Calu3 (cell line): ENCODE results near the gene TESK2. TPM values are rescaled to one million over a fixed set of nuclear protein-coding genes. Genes with fewer than 3 reads are reported as not detected.
"Not testable (repeated sequence)": the region's sequence is repeated elsewhere in the genome, so short reads cannot be mapped to it uniquely, and the experiment has no call there.

Experiments used
- BruUV-seq: library from RNA; stranded (reverse); fragments of 400-500 nt; replicated peaks from 2 replicates; lab custom pipeline; 2021; lab: Mats Ljungman, UMichigan
- CTCF ChIA-PET: fragments of 300-600 bp; sonication (Branson Sonifier 250); formaldehyde crosslinking; loops from one replicate; lab custom pipeline; 2022; ENCODE audit warnings: antibody characterized with exemption; lab: Charles Lee
- DNase-seq: peaks from one replicate; pipeline ENCODE4 v3.0.0; 2022
- H3K27ac Mint-ChIP-seq: one replicate; pipeline ENCODE4 v1.8.0; 2022; ENCODE audit warnings: mixed read lengths; ENCODE audit not compliant: unreplicated experiment
- H3K27me3 Mint-ChIP-seq: one replicate; pipeline ENCODE4 v1.8.0; 2022; ENCODE audit warnings: mixed read lengths; ENCODE audit not compliant: unreplicated experiment
- H3K36me3 Mint-ChIP-seq: one replicate; pipeline ENCODE4 v1.8.0; 2022; ENCODE audit warnings: mild to moderate bottlenecking, moderate library complexity, mixed read lengths; ENCODE audit not compliant: insufficient read depth, unreplicated experiment
- H3K4me1 Mint-ChIP-seq: one replicate; pipeline ENCODE4 v1.8.0; 2022; ENCODE audit warnings: mild to moderate bottlenecking, low read depth, mixed read lengths; ENCODE audit not compliant: unreplicated experiment
- H3K4me3 Mint-ChIP-seq: one replicate; pipeline ENCODE4 v1.8.0; 2022; ENCODE audit warnings: mild to moderate bottlenecking, low read depth, moderate library complexity, mixed read lengths; ENCODE audit not compliant: unreplicated experiment
- H3K9me3 Mint-ChIP-seq: one replicate; pipeline ENCODE4 v1.8.0; 2022; ENCODE audit warnings: low read depth, mixed read lengths; ENCODE audit not compliant: unreplicated experiment
- CTCF ChIP-seq: fragments of 200-600 bp; IDR thresholded peaks from one replicate; pipeline ENCODE4 v1.8.0; 2022; ENCODE audit warnings: antibody characterized with exemption; ENCODE audit not compliant: unreplicated experiment
- intact Hi-C: fragments of 100-400 bp; cut with micrococcal nuclease; formaldehyde crosslinking; loops from one replicate; pipeline ENCODE4 v1.10.0; 2022; ENCODE audit not compliant: unreplicated experiment
- total RNA-seq: library from RNA; stranded (reverse); gene quantifications from 2 replicates; pipeline ENCODE4 v1.2.3, GENCODE V29; 2022

TESK2 gene
- total RNA-seq, 1 experiment from 2014 or later: 2.3 TPM

- H3K4me3 Mint-ChIP-seq: no peak overlapping the region
- CTCF ChIA-PET: interaction anchor here (0.7 kb wide), 2 partner anchors 47 to 776 kb away, joined by 3 to 12 read pairs; no protein-coding TSS in a partner anchor
- intact Hi-C loops: no loop called here
These were observed 11.8 kb downstream of the TESK2 start for GRCh38 chr1:45479039-45479748.

DNA sequence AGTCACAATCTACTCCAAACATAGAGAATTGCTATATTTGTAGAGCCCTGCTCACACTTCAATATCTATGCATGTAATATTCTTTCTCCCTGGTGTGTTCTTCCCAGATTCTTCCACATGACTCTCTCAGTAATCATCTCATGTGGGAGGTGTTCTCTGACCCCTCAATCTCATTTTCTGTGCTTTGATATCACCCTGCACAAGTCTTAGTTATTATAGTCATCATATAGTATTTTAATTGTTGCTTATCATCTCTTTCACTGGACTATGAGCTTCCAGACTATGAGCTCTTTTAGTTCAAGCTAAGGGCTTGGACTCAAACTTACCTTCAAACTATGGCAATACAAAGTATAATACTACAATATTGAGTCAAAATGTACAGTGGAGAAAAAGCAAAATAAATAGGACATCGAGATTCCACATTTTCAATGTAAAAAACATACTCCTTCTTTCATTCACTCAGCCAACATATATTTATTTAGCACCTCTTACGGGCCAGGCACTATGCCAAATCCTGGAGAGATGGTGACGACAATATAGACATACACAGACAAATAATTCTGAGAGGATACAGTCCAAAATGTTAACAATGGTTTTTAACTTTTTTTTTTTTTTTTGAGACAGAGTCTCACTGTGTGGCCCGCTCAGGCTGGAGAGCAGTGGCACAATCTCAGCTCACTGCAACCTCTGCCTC lies 12.7 kb downstream of the TESK2 start:
- TF ChIP-seq CTCF: no peak
- Mint-ChIP-seq H3K4me1 (no peaks in the 10 kb centered on the region), H3K4me3 (no peak overlapping the region), H3K36me3 (no peaks in the 10 kb centered on the region), H3K27ac (no peak overlapping the region), H3K27me3 (no peaks in the 10 kb centered on the region), H3K9me3 (no peaks in the 10 kb centered on the region)
- intact Hi-C loops: no loop called here
- no TSS peak for BruUV-seq
- no peak for DNase-seq
- CTCF ChIA-PET: interaction anchor here (0.7 kb wide), 1 partner anchor 13 kb away, joined by 3 read pairs; the partner anchor contains the start of gene TESK2

More at GRCh38 chr1:45479039-45479748, 11.8 kb downstream of the TESK2 start:
- Mint-ChIP-seq H3K4me1 (no peaks in the 10 kb centered on the region), H3K9me3 (no peaks in the 10 kb centered on the region), H3K27me3 (no peaks in the 10 kb centered on the region), H3K36me3 (no peaks in the 10 kb centered on the region), H3K27ac (no peak overlapping the region)
- BruUV-seq: no TSS peak
- no peak for TF ChIP-seq CTCF
- DNase-seq: no peak

- TF ChIP-seq CTCF: no peak
- no peaks in the 10 kb centered on the region for H3K9me3 Mint-ChIP-seq
- no peaks in the 10 kb centered on the region for H3K27me3 Mint-ChIP-seq
- CTCF ChIA-PET: interaction anchor here (0.6 kb wide), 1 partner anchor 15 kb away, joined by 4 read pairs; no protein-coding TSS in a partner anchor
- H3K36me3 Mint-ChIP-seq: no peaks in the 10 kb centered on the region
- BruUV-seq: no TSS peak
- intact Hi-C loops: no loop called here
- H3K27ac Mint-ChIP-seq: no peak overlapping the region
- H3K4me3 Mint-ChIP-seq: no peak overlapping the region
- H3K4me1 Mint-ChIP-seq: no peaks in the 10 kb centered on the region
- no peak for DNase-seq
These were observed 13.3 kb downstream of the TESK2 start for GRCh38 chr1:45477646-45478045.

DNA sequence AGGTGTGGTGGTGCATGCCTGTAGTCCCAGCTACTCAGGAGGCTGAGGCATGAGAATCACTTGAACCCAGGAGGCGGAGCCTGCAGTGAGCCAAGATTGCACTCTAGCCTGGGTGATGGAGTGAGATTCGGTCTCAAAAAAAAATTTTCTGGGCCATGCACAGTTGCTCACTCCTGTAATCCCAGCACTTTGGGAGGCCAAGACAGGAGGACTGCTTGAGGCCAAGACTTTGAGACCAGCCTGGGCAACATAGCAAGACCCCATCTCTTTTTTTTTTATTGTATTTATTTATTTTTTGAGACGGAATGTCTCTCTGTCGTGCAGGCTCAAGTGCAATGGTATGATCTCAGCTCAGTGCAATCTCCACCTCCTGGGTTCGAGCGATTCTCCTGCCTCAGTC lies 16.8 kb downstream of the TESK2 start:
- DNase-seq, H3K9me3 Mint-ChIP-seq, H3K4me3 Mint-ChIP-seq, CTCF ChIA-PET, H3K36me3 Mint-ChIP-seq, H3K27ac Mint-ChIP-seq, H3K27me3 Mint-ChIP-seq, H3K4me1 Mint-ChIP-seq, intact Hi-C loops, BruUV-seq: not testable (repeated sequence)
